22Rv1 (cell line): ENCODE results near the gene ADGRL4.
"Not testable (repeated sequence)": the region's sequence is repeated elsewhere in the genome, so short reads cannot be mapped to it uniquely, and the experiment has no call there.

Experiments
- H3K27ac ChIP-seq: fragments of 450-650 bp; 2 replicates; pipeline ENCODE4 v1.5.1; 2017
- CTCF ChIP-seq: fragments of 450-650 bp; IDR thresholded peaks from 2 replicates; pipeline ENCODE4 v1.5.1; 2017; ENCODE audit warnings: mild to moderate bottlenecking
- ZFX ChIP-seq: fragments of 450-650 bp; IDR thresholded peaks from 2 replicates; pipeline ENCODE4 v1.6.1; 2017; ENCODE audit warnings: antibody characterized with exemption, borderline replicate concordance

ADGRL4 gene

GRCh38 chr1:78887458-78887857, 119.1 kb downstream of the ADGRL4 start:
- no peak overlapping the region for H3K27ac ChIP-seq
- TF ChIP-seq ZFX (no peak), CTCF (no peak)

DNA sequence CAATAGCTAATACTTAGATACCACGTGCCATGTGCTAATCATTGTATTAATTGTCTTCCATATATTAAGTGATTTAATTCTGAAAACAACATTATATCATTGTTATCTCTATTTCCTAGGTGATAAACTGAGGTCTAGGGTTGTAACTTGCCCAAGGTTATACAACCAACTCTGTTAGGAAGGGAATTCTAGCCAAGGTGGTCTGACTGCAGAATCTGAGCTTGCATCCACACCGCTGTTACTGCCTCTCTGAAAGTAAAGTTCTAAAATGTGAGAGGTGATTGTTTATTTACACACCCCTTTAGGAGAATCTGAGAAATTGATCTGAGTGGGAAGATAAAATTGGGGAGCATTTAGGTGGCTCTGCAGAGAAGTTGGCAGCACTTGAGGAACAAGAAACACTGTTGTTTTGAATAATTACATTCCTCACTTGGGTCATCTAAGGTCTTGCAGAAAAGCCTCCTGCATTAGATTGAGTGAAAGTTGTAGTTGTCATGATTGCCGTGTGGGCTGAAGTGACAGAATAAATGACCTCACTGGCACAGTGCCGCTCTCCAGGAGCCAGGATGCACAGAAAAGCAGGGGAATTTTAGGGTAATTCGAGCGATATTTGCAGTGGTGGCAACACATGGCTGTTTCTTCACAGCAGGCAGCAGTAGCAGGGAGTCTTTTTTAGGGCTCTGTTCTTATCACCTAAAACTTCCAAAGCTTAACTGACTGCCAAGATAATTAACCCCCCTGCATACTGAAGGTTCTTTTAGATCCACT, 121.7 kb downstream of the ADGRL4 start:
- H3K27ac ChIP-seq: no peak overlapping the region
- TF ChIP-seq CTCF: no peak

DNA sequence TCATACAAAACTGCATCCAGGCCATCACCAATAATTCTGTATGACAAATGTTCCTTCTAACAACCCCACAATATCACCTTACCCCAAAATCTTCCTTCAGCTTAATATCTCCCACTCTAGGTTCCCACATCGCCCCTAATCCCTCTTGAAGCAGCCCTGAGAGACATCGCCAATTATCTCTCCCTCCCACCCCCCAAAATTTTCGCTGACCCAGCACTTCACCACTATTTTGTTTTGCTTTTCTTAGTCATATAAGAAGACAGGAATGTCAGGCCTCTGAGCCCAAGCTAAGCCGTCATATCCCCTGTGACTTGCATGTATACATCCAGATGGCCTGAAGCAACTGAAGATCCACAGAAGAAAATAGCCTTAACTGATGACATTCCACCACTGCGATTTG, 126.3 kb downstream of the ADGRL4 start:
- no peak for TF ChIP-seq ZFX
- no peak for TF ChIP-seq CTCF
- H3K27ac ChIP-seq: no peak overlapping the region

- not testable (repeated sequence) for H3K27ac ChIP-seq
Observed at GRCh38 chr1:78875986-78876385, 130.5 kb downstream of the ADGRL4 start.

DNA sequence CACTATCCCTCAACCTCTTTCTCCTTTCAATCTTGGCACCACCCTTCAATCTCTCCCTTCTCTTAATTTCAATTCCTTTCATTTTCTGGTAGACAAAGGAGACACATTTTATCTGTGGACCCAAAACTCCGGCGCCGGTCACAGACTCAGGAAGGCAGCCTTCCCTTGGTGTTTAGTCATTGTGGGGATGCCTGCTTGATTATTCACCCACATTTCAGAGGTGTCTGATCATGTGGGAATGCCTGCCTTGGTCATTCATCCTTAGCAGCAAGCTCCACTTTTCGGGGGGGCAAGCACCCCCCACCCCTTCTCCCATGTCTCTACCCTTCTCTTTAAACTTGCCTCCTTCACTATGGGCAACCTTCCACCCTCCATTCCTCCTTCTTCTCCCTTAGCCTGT, 133.7 kb downstream of the ADGRL4 start:
- H3K27ac ChIP-seq: not testable (repeated sequence)

GRCh38 chr1:78871249-78871648, 135.3 kb downstream of the ADGRL4 start:
- TF ChIP-seq ZFX (no peak), CTCF (no peak)
- H3K27ac ChIP-seq: no peak overlapping the region

DNA sequence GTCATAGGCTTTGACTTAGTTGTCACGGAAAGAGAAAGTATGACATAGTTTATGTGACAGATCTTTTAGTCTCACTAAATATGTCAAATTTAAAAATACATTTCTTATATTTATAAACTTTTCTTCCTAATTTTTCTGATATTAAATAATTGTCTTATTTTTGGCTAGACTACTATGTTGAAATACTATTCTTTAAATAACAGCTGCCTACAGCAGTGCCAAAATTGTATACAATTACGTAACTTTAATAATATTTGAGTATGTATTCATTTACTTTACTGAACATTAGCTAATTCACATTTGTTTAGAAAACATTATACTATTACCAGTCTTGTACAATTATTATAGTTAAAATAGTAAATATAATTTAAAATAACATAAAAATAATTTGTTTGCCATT, 137.4 kb downstream of the ADGRL4 start:
- TF ChIP-seq ZFX: no peak

DNA sequence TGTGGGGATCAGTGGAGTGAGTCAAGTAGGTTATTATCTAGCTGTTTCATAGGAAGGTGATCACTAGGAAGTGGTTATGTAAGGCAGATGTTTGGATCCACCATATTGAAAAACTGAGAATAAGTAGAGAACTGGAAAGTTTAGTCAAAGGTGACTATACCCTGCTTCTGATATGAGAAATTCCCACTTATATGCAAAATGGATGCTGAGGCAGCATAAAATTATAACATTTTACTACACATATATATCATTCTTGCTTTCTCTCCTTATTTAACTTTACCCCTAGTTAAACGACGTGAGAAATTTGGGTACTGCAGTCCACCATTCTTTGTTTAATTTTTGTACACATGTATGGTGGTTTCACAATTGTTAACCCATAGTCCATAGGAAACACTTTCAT, 142.4 kb downstream of the ADGRL4 start:
- TF ChIP-seq ZFX (no peak), CTCF (no peak)
- H3K27ac ChIP-seq: no peak overlapping the region

More for the DNA sequence above, 137.4 kb downstream of the ADGRL4 start:
- H3K27ac ChIP-seq: no peak overlapping the region

- no peak overlapping the region for H3K27ac ChIP-seq
- TF ChIP-seq CTCF (no peak), ZFX (no peak)
Observed at GRCh38 chr1:78856096-78856495, 150.4 kb downstream of the ADGRL4 start.
